ENCODE measurements around the gene CLSTN3. TPM values are rescaled to one million over a fixed set of nuclear protein-coding genes. Genes with fewer than 3 reads are reported as not detected.

CLSTN3 gene
- total and polyA plus RNA-seq, 2 experiments from 2014 or later: 5.0 to 46.9 TPM

DNA sequence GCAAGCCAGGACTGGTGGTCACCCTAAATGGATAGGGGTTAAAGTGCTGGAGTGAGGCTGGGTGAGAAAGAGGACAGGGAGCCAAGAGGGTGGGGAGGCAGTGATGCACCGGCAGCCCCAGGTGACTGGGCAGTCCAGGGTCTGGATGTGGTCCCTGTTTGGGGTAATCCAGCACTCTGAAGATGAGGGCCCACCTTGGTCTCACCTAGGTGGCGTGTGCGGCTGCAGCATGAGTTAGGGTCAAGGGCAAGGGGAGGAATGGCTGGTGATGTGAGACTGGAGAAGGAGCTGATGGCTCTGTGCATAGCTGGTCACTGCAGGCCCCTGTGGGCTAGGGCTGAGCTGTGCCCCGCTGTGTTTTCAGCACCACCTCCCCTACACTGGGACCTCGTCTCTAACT is 19.5 kb upstream of the CLSTN3 start:
- peaks cover 12% of the 10 kb centered on the region for H3K4me1 ChIP-seq (ENCODE audit: insufficient read depth)
- no peaks in the 10 kb centered on the region for H3K9me2 ChIP-seq (ENCODE audit: insufficient read depth)
- peaks cover 14% of the 10 kb centered on the region; the same call in 1 of the 2 replicates for H3K79me2 ChIP-seq (replicated peaks; ENCODE audit: insufficient read depth)
- H3K4me1 Mint-ChIP-seq: peaks cover 16% of the 10 kb centered on the region
- H3K36me3 ChIP-seq (ENCODE audit: insufficient read depth): no peaks in the 10 kb centered on the region
- peaks cover 13% of the 10 kb centered on the region for H3K9me3 Mint-ChIP-seq
- H4K20me1 ChIP-seq (replicated peaks; ENCODE audit: insufficient read depth): no peaks in the 10 kb centered on the region; the same call in 1 of the 2 replicates
- H3K4me2 ChIP-seq: no peak overlapping the region
- no peak overlapping the region for H3K27ac Mint-ChIP-seq
- no peak overlapping the region for H3K4me3 Mint-ChIP-seq
- no peak overlapping the region for H3K4me3 ChIP-seq
- H3K36me3 Mint-ChIP-seq (ENCODE audit: low read depth): peaks cover 19% of the 10 kb centered on the region
- no peak for DNase-seq (ENCODE audit: low spot score)
- H2AFZ ChIP-seq: no peak overlapping the region
- H3F3A ChIP-seq (replicated peaks; ENCODE audit: low read depth): no peaks in the 10 kb centered on the region
- H3K27ac ChIP-seq (ENCODE audit: low read depth): no peak overlapping the region
- no peaks in the 10 kb centered on the region for H3K27me3 ChIP-seq (ENCODE audit: insufficient read depth)
- ATAC-seq: no peak
- TF ChIP-seq, protein P1, sequence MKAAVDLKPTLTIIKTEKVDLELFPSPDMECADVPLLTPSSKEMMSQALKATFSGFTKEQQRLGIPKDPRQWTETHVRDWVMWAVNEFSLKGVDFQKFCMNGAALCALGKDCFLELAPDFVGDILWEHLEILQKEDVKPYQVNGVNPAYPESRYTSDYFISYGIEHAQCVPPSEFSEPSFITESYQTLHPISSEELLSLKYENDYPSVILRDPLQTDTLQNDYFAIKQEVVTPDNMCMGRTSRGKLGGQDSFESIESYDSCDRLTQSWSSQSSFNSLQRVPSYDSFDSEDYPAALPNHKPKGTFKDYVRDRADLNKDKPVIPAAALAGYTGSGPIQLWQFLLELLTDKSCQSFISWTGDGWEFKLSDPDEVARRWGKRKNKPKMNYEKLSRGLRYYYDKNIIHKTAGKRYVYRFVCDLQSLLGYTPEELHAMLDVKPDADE (IDR thresholded peaks at IDR 0.05): no peak
- TF ChIP-seq EZH2phosphoT487 (IDR thresholded peaks at IDR 0.05; ENCODE audit: unreplicated experiment) (no peak), CTCF (conservative IDR thresholded peaks at IDR 0.05; ENCODE audit: low read depth in 2 of 2) (no peak), NANOG (IDR thresholded peaks at IDR 0.05; ENCODE audit: borderline replicate concordance) (no peak), JUNB (IDR thresholded peaks at IDR 0.05; ENCODE audit: unreplicated experiment) (no peak), ZNF114 (CRISPR knock-in tag; IDR thresholded peaks at IDR 0.05) (no peak), CREB1 (CRISPR knock-in tag; IDR thresholded peaks at IDR 0.05; ENCODE audit: low read depth) (no peak), REST (IDR thresholded peaks at IDR 0.05; ENCODE audit: unreplicated experiment) (no peak), ZNF331 (CRISPR knock-in tag; IDR thresholded peaks at IDR 0.05; ENCODE audit: low read depth) (no peak), POLR2AphosphoS5 (IDR thresholded peaks at IDR 0.05; ENCODE audit: low read depth) (no peak), EZH2 (IDR thresholded peaks at IDR 0.05; ENCODE audit: low read depth, unreplicated experiment) (no peak)
- TF ChIP-seq, protein P2, sequence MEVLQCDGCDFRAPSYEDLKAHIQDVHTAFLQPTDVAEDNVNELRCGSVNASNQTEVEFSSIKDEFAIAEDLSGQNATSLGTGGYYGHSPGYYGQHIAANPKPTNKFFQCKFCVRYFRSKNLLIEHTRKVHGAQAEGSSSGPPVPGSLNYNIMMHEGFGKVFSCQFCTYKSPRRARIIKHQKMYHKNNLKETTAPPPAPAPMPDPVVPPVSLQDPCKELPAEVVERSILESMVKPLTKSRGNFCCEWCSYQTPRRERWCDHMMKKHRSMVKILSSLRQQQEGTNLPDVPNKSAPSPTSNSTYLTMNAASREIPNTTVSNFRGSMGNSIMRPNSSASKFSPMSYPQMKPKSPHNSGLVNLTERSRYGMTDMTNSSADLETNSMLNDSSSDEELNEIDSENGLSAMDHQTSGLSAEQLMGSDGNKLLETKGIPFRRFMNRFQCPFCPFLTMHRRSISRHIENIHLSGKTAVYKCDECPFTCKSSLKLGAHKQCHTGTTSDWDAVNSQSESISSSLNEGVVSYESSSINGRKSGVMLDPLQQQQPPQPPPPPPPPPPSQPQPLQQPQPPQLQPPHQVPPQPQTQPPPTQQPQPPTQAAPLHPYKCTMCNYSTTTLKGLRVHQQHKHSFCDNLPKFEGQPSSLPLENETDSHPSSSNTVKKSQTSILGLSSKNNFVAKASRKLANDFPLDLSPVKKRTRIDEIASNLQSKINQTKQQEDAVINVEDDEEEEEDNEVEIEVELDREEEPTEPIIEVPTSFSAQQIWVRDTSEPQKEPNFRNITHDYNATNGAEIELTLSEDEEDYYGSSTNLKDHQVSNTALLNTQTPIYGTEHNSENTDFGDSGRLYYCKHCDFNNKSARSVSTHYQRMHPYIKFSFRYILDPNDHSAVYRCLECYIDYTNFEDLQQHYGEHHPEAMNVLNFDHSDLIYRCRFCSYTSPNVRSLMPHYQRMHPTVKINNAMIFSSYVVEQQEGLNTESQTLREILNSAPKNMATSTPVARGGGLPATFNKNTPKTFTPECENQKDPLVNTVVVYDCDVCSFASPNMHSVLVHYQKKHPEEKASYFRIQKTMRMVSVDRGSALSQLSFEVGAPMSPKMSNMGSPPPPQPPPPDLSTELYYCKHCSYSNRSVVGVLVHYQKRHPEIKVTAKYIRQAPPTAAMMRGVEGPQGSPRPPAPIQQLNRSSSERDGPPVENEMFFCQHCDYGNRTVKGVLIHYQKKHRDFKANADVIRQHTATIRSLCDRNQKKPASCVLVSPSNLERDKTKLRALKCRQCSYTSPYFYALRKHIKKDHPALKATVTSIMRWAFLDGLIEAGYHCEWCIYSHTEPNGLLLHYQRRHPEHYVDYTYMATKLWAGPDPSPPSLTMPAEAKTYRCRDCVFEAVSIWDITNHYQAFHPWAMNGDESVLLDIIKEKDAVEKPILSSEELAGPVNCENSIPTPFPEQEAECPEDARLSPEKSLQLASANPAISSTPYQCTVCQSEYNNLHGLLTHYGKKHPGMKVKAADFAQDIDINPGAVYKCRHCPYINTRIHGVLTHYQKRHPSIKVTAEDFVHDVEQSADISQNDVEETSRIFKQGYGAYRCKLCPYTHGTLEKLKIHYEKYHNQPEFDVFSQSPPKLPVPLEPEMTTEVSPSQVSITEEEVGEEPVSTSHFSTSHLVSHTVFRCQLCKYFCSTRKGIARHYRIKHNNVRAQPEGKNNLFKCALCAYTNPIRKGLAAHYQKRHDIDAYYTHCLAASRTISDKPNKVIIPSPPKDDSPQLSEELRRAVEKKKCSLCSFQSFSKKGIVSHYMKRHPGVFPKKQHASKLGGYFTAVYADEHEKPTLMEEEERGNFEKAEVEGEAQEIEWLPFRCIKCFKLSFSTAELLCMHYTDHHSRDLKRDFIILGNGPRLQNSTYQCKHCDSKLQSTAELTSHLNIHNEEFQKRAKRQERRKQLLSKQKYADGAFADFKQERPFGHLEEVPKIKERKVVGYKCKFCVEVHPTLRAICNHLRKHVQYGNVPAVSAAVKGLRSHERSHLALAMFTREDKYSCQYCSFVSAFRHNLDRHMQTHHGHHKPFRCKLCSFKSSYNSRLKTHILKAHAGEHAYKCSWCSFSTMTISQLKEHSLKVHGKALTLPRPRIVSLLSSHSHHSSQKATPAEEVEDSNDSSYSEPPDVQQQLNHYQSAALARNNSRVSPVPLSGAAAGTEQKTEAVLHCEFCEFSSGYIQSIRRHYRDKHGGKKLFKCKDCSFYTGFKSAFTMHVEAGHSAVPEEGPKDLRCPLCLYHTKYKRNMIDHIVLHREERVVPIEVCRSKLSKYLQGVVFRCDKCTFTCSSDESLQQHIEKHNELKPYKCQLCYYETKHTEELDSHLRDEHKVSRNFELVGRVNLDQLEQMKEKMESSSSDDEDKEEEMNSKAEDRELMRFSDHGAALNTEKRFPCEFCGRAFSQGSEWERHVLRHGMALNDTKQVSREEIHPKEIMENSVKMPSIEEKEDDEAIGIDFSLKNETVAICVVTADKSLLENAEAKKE (CRISPR knock-in tag; IDR thresholded peaks at IDR 0.05): no peak
- peaks cover 20% of the 10 kb centered on the region for H3K27me3 Mint-ChIP-seq (ENCODE audit: insufficient read depth, low read depth, poor library complexity)
